HUDEP-2 (cell line): ENCODE measurements around the gene IFNA8.
"Not testable (repeated sequence)": the region's sequence is repeated elsewhere in the genome, so short reads cannot be mapped to it uniquely, and the experiment has no call there.

Experiments used
- DNase-seq, 76 experiments: peaks; one replicate each; lab custom pipeline; 2025; ENCODE audit not compliant: unreplicated experiment in 76 of 76; lab: John Stamatoyannopoulos, UW

Gene IFNA8

GRCh38 chr9:21408817-21409216, at the start of gene IFNA8:
TSS of gene IFNA8 (plus strand) at chr9:21409117. CDS start at chr9:21409177, 60 bp downstream.
- DNase-seq = no peak

GRCh38 chr9:21362287-21362686, 46.6 kb upstream of the IFNA8 start:
- no peak for DNase-seq

GRCh38 chr9:21367169-21367568, 41.7 kb upstream of the IFNA8 start:
- not testable (repeated sequence) for DNase-seq

GRCh38 chr9:21367957-21368356, 41.0 kb upstream of the IFNA8 start, which contains the start of gene IFNA13:
TSS of gene IFNA13 (minus strand) at chr9:21368057. CDS start at chr9:21368010, 47 bp downstream.
- DNase-seq = no peak

GRCh38 chr9:21371467-21371866, 37.5 kb upstream of the IFNA8 start:
- DNase-seq = not testable (repeated sequence)

GRCh38 chr9:21381448-21382339, 27.2 kb upstream of the IFNA8 start:
- DNase-seq = no peak

GRCh38 chr9:21383627-21384026, 25.3 kb upstream of the IFNA8 start:
- no peak for DNase-seq

- DNase-seq = no peak
These were observed 23.7 kb upstream of the IFNA8 start, which contains the start of gene IFNA2 for GRCh38 chr9:21385131-21385670. TSS of gene IFNA2 (minus strand) at chr9:21385398. CDS start at chr9:21385329, 69 bp downstream.

- peak in 4 of 76 experiments; percentile 1 to 13 (median 4) for DNase-seq
These were observed 16.6 kb upstream of the IFNA8 start for GRCh38 chr9:21392270-21392669.

- DNase-seq = peak in 23 of 76 experiments; percentile 3 to 35 (median 19)
These were observed 12.9 kb upstream of the IFNA8 start for GRCh38 chr9:21395778-21396717.

- no peak for DNase-seq
These were observed 9.9 kb upstream of the IFNA8 start for GRCh38 chr9:21398955-21399489.

- no peak for DNase-seq
These were observed 9.0 kb upstream of the IFNA8 start for GRCh38 chr9:21399956-21400355.

- DNase-seq = no peak
These were observed 6.3 kb upstream of the IFNA8 start for GRCh38 chr9:21402386-21403251.

GRCh38 chr9:21404146-21404545, 4.8 kb upstream of the IFNA8 start:
- DNase-seq = no peak

GRCh38 chr9:21412107-21412506, 3.2 kb downstream of the IFNA8 start:
- DNase-seq = no peak

GRCh38 chr9:21413151-21413550, 4.2 kb downstream of the IFNA8 start:
- DNase-seq = no peak

GRCh38 chr9:21413624-21414023, 4.7 kb downstream of the IFNA8 start:
- DNase-seq = peak in 1 of 76 experiments; percentile 3

- DNase-seq = no peak
These were observed 5.5 kb downstream of the IFNA8 start for GRCh38 chr9:21414220-21414940.
